SU-DHL-6 (cell line): ENCODE data around the gene SAE1.

ENCODE experiments used
- EZH2phosphoT487 ChIP-seq: fragments of 200-600 bp; sonication (generic), shearing (Covaris generic); conservative IDR thresholded peaks from 2 replicates; pipeline ENCODE4 v1.6.1; 2018; ENCODE audit warnings: mild to moderate bottlenecking, antibody characterized with exemption, low read length, moderate library complexity, mixed read lengths
- TF ChIP-seq, protein P1 (sequence below): fragments of 200-600 bp; sonication (generic); IDR thresholded peaks from one replicate; pipeline ENCODE4 v1.5.1; 2017; ENCODE audit warnings: antibody characterized with exemption, mild to moderate bottlenecking, low read length, moderate library complexity; ENCODE audit not compliant: insufficient read depth, poor library complexity, severe bottlenecking

DNA sequence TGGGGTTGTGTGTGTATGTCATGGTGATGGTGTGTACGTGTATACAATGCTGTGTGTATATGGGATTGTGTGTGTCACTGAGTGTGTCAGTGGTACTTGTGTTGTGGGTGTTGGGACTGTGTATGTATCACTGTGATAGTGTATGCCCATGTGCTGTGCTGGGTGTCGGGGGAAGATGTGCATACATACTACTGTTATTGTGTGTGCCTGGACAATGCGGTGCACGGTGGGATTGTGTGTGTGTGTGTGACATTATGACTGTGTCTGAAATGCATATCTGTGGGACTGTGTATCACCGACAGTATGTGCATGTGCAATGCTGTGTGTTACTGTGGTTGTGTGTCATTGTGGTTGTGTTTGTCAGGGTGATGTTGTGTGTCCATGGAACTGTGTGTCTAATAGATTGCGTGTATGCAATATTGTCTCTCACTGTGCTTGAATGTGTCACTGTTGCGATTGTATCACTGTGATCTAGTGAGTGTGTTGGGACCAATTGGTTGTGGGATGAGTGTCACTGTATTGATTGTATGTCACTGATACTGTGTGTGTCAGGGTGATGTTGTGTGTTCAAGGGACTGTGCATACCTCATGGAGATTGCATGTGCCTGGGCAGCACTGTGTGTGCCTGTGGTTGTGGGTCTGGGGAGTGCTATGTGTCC, 111.4 kb downstream of the SAE1 start:
- TF ChIP-seq, protein P1, sequence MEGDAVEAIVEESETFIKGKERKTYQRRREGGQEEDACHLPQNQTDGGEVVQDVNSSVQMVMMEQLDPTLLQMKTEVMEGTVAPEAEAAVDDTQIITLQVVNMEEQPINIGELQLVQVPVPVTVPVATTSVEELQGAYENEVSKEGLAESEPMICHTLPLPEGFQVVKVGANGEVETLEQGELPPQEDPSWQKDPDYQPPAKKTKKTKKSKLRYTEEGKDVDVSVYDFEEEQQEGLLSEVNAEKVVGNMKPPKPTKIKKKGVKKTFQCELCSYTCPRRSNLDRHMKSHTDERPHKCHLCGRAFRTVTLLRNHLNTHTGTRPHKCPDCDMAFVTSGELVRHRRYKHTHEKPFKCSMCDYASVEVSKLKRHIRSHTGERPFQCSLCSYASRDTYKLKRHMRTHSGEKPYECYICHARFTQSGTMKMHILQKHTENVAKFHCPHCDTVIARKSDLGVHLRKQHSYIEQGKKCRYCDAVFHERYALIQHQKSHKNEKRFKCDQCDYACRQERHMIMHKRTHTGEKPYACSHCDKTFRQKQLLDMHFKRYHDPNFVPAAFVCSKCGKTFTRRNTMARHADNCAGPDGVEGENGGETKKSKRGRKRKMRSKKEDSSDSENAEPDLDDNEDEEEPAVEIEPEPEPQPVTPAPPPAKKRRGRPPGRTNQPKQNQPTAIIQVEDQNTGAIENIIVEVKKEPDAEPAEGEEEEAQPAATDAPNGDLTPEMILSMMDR = no peak
- no peak for TF ChIP-seq EZH2phosphoT487
